Loucy (cell line): ENCODE results near the gene MYL12B.

Source experiments
- EZH2phosphoT487 ChIP-seq: fragments of 200-600 bp; IDR thresholded peaks from 2 replicates; pipeline ENCODE4 v1.6.1; 2018; ENCODE audit warnings: antibody characterized with exemption, mild to moderate bottlenecking, moderate library complexity, borderline replicate concordance
- TF ChIP-seq, protein P1 (sequence below): fragments of 200-600 bp; sonication (generic); conservative IDR thresholded peaks from 2 replicates; pipeline ENCODE4 v1.5.1; 2014; ENCODE audit warnings: mild to moderate bottlenecking, antibody characterized with exemption, low read length

GRCh38 chr18:3233004-3233403 lies 28.9 kb upstream of the MYL12B start:
- TF ChIP-seq, protein P1, sequence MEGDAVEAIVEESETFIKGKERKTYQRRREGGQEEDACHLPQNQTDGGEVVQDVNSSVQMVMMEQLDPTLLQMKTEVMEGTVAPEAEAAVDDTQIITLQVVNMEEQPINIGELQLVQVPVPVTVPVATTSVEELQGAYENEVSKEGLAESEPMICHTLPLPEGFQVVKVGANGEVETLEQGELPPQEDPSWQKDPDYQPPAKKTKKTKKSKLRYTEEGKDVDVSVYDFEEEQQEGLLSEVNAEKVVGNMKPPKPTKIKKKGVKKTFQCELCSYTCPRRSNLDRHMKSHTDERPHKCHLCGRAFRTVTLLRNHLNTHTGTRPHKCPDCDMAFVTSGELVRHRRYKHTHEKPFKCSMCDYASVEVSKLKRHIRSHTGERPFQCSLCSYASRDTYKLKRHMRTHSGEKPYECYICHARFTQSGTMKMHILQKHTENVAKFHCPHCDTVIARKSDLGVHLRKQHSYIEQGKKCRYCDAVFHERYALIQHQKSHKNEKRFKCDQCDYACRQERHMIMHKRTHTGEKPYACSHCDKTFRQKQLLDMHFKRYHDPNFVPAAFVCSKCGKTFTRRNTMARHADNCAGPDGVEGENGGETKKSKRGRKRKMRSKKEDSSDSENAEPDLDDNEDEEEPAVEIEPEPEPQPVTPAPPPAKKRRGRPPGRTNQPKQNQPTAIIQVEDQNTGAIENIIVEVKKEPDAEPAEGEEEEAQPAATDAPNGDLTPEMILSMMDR, result no peak
- no peak for TF ChIP-seq EZH2phosphoT487
